Measurements from ENCODE around the gene HECW1.

DNA sequence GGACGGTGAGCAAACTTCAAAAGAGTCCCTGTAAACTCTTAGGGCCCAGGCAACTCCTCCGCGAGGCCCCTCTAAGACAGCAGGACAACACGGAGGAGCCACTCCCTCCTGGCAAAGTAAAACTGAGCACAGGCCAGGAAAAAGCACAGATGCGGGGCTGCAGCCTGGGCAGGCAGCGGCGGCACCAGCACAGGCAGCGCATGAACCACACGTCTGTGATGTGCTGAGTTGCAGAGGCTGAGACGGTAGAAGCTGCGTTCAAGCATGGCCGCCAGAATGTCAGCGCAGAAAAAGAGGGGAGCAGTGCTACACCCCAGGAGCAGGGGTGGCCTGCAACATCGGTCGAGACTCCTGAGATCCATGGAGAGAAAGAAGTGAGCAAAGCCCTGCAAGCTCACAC is 424.3 kb downstream of the HECW1 start:
- TF ChIP-seq POLR2A (IDR thresholded peaks at IDR 0.05) (no peak), POLR2AphosphoS5 (IDR thresholded peaks at IDR 0.05) (no peak), EP300 (IDR thresholded peaks at IDR 0.05) (no peak)
- TF ChIP-seq, protein P1, sequence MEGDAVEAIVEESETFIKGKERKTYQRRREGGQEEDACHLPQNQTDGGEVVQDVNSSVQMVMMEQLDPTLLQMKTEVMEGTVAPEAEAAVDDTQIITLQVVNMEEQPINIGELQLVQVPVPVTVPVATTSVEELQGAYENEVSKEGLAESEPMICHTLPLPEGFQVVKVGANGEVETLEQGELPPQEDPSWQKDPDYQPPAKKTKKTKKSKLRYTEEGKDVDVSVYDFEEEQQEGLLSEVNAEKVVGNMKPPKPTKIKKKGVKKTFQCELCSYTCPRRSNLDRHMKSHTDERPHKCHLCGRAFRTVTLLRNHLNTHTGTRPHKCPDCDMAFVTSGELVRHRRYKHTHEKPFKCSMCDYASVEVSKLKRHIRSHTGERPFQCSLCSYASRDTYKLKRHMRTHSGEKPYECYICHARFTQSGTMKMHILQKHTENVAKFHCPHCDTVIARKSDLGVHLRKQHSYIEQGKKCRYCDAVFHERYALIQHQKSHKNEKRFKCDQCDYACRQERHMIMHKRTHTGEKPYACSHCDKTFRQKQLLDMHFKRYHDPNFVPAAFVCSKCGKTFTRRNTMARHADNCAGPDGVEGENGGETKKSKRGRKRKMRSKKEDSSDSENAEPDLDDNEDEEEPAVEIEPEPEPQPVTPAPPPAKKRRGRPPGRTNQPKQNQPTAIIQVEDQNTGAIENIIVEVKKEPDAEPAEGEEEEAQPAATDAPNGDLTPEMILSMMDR (IDR thresholded peaks at IDR 0.05), result no peak

Measured in upper lobe of left lung (tissue), 4 donors.